ENCODE measurements around the gene RAB31.

RAB31 gene

GRCh38 chr18:9691235-9691634 lies 16.9 kb upstream of the RAB31 start:
- DNase-seq (ENCODE audit: low read depth in 2 of 2): no peak

DNA sequence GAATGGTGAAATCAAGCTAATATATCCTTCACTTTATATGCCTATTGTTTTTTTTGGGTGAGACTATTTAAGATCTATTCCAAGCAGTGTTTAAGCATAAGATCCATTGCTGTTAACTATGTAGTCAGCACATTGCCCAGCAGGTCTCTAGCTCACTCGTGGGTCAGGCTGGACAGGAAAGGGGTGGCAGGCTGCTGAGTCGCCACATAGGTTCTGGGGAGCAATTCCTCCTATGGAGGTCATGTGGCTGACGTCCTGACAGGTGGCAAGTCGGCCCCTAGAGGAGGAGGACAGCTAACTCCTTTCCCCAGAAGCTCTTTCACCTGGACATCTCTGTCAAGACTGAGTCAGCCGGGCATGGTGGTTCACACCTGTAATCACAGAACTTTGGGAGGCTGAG lies 13.9 kb upstream of the RAB31 start:
- no peak for DNase-seq (ENCODE audit: low read depth in 2 of 2)

GRCh38 chr18:9694952-9695495 lies 13.1 kb upstream of the RAB31 start:
- DNase-seq (ENCODE audit: low read depth in 2 of 2): no peak

GRCh38 chr18:9695605-9696004 lies 12.5 kb upstream of the RAB31 start:
- no peak for DNase-seq (ENCODE audit: low read depth in 2 of 2)

DNA sequence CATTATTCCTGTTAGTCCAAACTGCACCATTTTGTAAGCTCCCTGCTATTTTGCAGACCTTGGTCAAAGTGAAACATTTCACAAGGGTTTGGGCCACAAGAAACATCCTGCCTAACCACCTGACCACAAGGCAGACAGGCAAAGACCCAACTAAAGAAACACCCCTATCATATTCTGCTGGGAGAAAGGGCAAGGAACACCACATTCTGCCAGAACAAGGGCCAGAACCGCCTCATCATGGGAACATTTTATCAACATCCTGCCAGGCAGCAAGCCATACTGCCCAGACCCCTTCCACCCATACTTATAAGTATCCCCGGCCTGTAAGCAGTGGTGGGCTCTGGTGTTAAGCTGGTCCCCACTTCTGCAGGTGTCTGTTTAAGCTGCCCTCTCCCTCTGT lies 12.0 kb upstream of the RAB31 start:
- DNase-seq (ENCODE audit: low read depth in 2 of 2): no peak

- no peak for DNase-seq (ENCODE audit: low read depth in 2 of 2)
These were observed 11.4 kb upstream of the RAB31 start for GRCh38 chr18:9696701-9697100.

DNA sequence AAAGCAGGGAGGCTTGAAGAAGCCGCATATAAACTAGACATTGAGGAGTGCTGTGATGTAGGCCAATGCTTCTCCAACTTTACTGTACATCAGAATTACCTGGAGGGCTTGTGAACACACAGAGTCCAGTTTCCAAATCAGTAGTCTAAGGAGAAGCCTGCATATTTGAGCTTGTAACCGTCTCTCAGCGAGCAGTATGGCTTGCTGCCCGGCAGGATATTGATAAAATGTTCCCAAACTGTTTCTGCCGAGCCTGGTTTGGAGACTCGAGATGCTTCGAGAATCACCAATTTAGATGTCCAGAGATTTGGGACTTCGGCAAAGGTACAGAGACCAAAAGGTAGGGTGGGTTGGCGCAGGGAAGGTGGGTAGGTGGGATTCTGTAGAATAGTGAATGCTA lies 11.0 kb upstream of the RAB31 start:
- no peak for DNase-seq (ENCODE audit: low read depth in 2 of 2)

GRCh38 chr18:9698497-9698896 lies 9.6 kb upstream of the RAB31 start:
- no peak for DNase-seq (ENCODE audit: low read depth in 2 of 2)

GRCh38 chr18:9700261-9700796 lies 7.8 kb upstream of the RAB31 start:
- no peak for DNase-seq (ENCODE audit: low read depth in 2 of 2)

- no peak for DNase-seq (ENCODE audit: low read depth in 2 of 2)
These were observed 6.3 kb upstream of the RAB31 start for GRCh38 chr18:9701609-9702349.

DNA sequence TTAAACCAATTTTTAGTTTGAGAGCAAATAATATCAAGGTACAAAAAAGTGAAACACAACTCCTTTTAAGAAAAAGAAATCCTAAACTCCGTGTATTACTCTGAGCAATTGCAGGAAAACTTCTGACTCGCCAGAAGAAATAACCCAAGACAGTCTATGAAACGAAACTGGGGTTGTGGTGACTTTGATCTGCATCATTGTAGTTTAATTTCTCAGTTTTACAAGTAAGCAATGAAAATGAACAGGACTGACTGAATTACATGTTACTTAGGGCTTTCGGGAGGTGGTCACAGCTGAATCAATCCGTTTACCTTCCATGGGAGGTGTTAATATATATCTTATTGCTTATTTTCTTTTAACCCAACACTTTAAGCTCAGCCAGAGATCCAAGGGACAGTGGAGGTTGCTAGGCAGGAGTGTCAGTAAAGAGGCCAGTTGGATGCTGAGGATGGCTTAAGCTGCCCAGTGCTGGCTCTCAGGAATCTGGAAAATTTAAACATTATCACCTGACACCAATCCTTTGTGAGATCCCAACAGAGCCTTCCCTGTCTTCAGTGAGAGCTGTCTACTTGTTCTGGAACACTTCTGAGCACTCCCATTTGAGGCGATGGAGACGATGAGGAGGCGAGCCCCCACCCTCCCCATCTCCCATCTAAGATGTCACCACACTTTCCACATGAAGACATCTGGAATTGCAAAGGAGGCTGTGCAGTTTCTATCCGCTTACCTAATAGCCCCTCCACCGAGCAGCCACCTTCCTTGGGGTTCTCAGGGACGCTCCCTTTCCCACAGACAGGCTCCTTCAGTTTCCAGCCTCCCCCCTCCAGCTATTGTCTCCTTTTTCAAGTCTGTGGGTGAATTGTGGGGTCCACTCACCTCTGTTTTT lies 3.6 kb upstream of the RAB31 start:
- DNase-seq (ENCODE audit: low read depth in 2 of 2): no peak

DNA sequence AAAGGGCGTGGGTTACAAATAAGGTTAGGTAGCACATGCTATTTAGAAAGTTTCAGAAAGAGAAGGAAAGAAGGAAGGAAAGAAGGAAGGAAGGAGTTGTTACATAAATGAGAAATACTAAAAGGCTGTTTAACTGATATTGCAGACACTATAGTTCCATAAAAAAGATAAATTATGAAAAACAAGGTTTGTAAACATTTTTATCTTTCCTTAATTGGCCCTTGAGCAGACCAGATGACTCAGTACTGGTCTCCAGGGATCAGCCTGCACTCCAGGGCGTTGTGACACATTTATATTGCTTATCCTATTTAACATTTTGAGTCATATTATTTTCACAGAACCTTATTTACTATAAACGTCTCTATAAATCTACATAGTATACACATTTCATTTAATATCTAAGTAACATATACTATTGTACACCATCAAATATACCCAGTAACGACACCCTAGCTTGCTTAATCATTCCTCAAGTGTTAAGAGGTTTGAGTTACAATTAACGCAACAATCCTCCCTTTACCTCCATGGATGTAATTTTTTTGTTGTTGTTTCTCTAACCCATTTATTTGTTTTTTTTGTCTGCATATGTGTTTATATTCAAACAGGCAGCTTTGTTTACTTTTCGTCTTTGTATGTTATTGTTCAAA lies 2.8 kb upstream of the RAB31 start:
- DNase-seq (ENCODE audit: low read depth in 2 of 2): no peak

DNA sequence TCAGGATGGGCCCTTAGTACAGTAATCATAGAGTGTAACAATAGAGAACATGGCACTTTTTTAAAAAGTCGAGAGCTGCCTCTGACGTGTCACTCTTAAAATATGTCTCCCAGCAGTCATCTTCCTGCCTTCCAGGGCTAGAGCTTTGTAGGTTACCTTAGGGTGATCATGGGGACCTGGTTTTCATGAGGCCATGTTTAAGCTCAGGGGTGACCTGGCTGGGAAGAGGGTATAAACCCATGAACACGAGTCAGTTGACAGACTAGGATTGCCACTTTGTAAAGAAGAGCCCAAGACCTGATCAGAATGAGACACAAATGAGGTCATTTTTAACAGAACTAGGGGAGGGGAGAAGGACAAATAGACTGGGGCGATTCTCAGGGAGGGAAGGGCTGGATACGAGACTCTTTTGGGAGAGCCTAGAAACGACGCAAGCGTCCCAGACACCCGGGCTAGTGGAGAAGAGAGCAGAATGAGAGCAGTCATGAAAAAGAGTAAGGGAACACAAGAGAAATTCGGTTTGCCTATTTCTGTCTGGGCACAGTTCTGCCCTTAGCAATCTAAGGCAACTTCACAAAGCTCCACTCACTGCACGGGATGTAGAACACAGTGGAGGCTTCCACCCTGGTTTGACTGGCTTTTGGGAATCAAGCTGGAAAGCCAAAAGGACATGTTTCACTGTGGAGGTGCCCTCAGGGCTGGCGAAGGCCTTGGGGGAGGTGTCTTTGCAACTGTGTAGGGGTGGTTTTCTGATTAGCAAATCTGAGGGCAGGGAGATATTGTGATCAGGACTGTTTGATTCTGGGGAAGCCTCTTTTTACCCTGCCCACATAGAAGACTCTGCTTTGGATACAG lies 1.8 kb upstream of the RAB31 start:
- DNase-seq (ENCODE audit: low read depth in 2 of 2): no peak

DNA sequence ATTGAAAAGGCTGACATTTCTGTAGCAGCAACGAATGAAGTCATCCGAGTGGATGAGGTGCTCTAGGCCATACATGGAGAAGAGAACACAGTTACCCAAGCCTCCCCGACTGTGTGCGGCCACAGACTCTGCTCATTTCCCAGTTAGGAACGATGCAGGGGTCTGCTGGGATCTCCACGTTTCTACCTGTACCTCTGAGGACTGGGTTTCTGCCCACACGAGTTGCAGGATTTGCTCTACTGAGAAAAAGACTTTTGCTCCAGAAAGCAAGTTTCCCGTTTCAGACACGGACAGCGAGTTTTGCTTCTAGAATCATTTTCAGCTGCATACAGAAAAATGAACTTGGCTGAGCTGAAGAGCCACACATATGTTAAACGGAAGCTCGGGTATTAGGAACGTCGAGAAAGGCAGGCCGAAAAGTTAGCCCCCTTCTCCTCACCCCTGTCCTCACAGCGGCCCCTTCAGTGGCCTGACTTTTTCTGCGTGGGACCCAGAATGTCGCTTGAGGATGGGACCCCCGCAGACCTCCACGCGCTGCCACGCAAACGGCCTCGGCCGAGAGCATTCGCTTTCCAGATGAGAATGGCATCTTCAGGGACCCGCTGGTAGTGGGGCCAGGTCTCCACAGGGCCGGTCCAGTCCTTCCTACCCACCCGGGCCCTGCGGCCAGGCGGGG lies 582 bp upstream of the RAB31 start:
- DNase-seq (ENCODE audit: low read depth in 2 of 2): no peak

DNA sequence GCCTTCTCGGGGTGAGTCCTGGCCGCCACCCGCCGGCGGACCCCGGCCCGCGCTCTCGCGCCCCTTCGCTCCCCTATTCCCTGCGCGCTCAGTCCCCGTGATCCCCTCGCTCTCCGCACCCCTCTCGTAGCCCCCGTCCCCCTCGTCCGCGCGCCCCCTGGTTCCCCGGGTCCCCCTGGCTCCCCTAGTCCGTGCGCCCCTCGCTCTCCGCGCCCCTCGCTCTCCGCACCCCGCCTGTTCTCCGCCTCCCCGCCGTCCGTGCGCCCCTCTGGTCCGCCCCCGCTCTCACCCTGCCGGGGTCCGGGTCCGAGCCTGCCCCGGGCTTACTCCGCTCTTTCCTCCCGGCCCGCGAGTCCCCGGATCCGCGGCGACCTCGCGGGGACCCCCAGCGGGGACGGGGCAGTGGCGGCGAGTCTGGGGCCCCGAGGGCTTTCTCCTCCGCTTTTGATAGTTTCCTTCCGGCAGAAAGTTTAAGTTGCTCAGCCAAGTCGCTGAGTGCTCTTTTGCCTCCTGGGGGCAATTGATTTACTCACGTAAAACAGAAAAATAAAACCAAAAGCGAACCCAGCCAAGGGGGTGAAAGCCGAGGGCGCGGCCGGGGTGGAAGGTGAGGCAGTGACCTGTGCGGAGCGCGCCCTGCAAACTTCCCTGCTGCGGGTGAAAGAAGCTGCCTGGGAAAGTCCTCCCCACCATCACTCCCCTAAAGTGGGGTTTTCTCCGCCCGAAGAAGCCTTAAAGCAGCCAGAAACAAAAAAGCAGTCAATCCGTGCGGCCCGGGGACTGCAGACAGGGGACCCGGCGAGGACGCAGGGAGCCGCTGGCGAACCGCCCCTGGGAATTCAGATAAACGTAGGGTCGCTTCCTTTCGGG lies 568 bp downstream of the RAB31 start:
- no peak for DNase-seq (ENCODE audit: low read depth in 2 of 2)

GRCh38 chr18:9709304-9709877 lies 1.3 kb downstream of the RAB31 start:
- DNase-seq (ENCODE audit: low read depth in 2 of 2): no peak

DNA sequence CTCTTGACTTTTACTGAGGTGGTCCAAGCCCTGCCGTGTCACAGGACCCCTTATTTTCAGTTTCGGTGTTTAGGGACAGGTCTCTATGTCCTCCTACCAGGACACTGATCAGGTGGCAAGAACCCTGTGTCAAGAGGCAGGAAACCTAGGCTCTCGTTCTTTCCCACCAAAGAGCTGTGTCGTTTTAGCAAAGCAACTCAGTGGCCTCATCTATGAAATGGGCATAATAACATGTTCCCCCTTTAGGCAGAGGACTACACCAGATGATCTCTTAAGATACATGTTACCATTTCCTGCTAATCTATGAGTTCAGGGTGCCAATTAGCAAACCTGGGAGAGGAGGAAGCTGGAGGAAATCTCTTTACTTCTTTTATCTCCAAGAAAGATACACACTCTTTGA lies 1.9 kb downstream of the RAB31 start:
- DNase-seq (ENCODE audit: low read depth in 2 of 2): no peak

DNA sequence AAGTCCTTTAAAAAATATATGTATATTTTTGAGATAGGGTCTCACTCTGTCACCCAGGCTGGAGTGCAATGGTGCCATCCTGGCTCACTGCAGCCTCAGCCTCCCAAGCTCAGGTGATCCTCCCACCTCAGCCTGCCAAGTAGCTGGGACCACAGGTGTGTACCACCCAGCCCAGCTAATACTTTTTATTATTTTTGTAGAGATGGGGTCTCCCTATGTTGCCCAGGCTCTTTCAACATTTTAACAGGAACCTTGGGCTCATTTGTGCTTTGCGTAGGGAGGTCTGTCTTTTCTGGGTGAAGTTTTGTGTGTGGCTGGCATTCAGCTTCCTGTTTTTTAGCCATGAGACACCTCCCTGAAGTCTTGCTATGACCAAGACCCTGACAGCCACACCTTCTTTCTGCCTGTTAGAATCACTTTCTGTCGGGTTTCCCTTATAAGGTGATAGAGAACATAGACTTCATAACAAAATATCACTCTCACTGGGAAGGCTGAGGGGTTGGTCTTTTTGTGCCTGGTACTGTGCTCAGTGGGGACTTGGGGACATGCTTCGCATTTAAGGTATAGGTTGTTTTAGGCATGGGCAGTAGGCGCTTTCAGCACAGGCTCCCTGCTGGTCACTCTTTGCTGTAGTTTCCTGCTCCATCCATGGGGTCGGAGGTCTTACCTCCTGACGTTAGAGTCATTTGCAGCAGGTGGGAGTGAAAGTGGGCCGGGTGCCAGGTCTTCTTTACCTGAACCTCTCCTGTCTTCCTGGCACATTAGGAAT lies 3.4 kb downstream of the RAB31 start:
- DNase-seq (ENCODE audit: low read depth in 2 of 2): no peak

Data from activated CD8-positive, alpha-beta memory T cell treated with anti-CD3 and anti-CD28 coated beads for 4 hours (primary cell).